Thoracic aorta (tissue), 2 donors: Measurements from ENCODE around the gene GPR89A. TPM values are rescaled to one million over a fixed set of nuclear protein-coding genes. Genes with fewer than 3 reads are reported as not detected.

Source experiments
- ATAC-seq: fragments of 150-250 bp; one replicate; pipeline ENCODE4 v1.8.0; 2017; ENCODE audit warnings: low read depth; ENCODE audit not compliant: insufficient number of reproducible peaks, low FRiP score
- DNase-seq: peaks from one replicate; pipeline ENCODE4 v3.0.0-alpha.2; 2020; ENCODE audit warnings: low spot score
- H3K27ac ChIP-seq, 2 donors: fragments of 200-600 bp; sonication (generic); 1 replicate in 1 of 2; 2 replicates in 1 of 2; pipeline ENCODE4 v1.5.1; 2016; ENCODE audit warnings: mild to moderate bottlenecking in 2 of 2, moderate library complexity in 2 of 2
- H3K27me3 ChIP-seq: fragments of 200-600 bp; sonication (generic); replicated peaks from 2 replicates; pipeline ENCODE4 v1.6.0; 2016; ENCODE audit warnings: mild to moderate bottlenecking; ENCODE audit not compliant: insufficient read depth
- H3K36me3 ChIP-seq: fragments of 200-600 bp; sonication (generic); one replicate; pipeline ENCODE4 v1.5.1; 2016
- H3K4me1 ChIP-seq, 2 donors: fragments of 200-600 bp; sonication (generic); 1 replicate in 1 of 2; 2 replicates in 1 of 2; pipeline versions ENCODE4 v1.5.1 to v1.6.0; 2016; ENCODE audit warnings: low read depth in 2 of 2, mild to moderate bottlenecking in 1 of 2; ENCODE audit not compliant: control insufficient read depth in 1 of 2
- H3K4me3 ChIP-seq: fragments of 200-600 bp; sonication (generic); 2 replicates; pipeline ENCODE4 v1.5.1; 2016; ENCODE audit warnings: mild to moderate bottlenecking
- H3K9me3 ChIP-seq: fragments of 200-600 bp; sonication (generic); 2 replicates; pipeline ENCODE4 v1.5.1; 2016
- CTCF ChIP-seq: fragments of 200-600 bp; sonication (generic); IDR thresholded peaks from one replicate; pipeline ENCODE4 v1.5.1; 2019; ENCODE audit warnings: antibody characterized with exemption
- total RNA-seq, 2 donors: library from RNA; depleted of rRNA; stranded (reverse); fragments of >200 nt; gene quantifications; one replicate each; pipeline versions ENCODE4 v1.1.0 to v1.2.3, GENCODE V29; 2016

The GPR89A gene
- total RNA-seq, 2 donors from 2014 or later: 13.8 to 59.2 TPM

- ATAC-seq (no peak), DNase-seq (no peak)
- no peaks in the 10 kb centered on the region for H3K27me3 ChIP-seq
- H3K4me1 ChIP-seq: no peaks in the 10 kb centered on the region
- no peak overlapping the region for H3K27ac ChIP-seq
- no peaks in the 10 kb centered on the region for H3K9me3 ChIP-seq
- no peak overlapping the region for H3K4me3 ChIP-seq
- TF ChIP-seq CTCF: no peak
- H3K36me3 ChIP-seq: no peaks in the 10 kb centered on the region
Measured at GRCh38 chr1:145705622-145706021, 97.8 kb downstream of the GPR89A start.

GRCh38 chr1:145706086-145706664, 98.4 kb downstream of the GPR89A start:
- Histone ChIP-seq H3K27me3 (no peaks in the 10 kb centered on the region), H3K9me3 (no peaks in the 10 kb centered on the region), H3K36me3 (no peaks in the 10 kb centered on the region), H3K4me1 (no peaks in the 10 kb centered on the region), H3K4me3 (no peak overlapping the region), H3K27ac (no peak overlapping the region)
- DNase-seq: no peak
- no peak for TF ChIP-seq CTCF
- ATAC-seq: no peak

- ATAC-seq (no peak), DNase-seq (no peak)
- Histone ChIP-seq H3K4me3 (no peak within 1 kb of the TSS), H3K27me3 (no peaks in the 10 kb centered on the region), H3K27ac (no peak within 1 kb of the TSS), H3K36me3 (no peaks in the 10 kb centered on the region), H3K9me3 (no peaks in the 10 kb centered on the region), H3K4me1 (no peaks in the 10 kb centered on the region)
- no peak for TF ChIP-seq CTCF
Measured at GRCh38 chr1:145707183-145707867, 99.5 kb downstream of the GPR89A start, which contains the start of gene PDZK1. Gene PDZK1, minus strand, starts transcription at chr1:145707368. Its CDS starts 19,347 bp downstream, at chr1:145688021.

- ATAC-seq: no peak
- no peaks in the 10 kb centered on the region for H3K27me3 ChIP-seq
- H3K4me3 ChIP-seq: no peak overlapping the region
- H3K4me1 ChIP-seq: no peaks in the 10 kb centered on the region
- no peaks in the 10 kb centered on the region for H3K36me3 ChIP-seq
- no peak for TF ChIP-seq CTCF
- H3K27ac ChIP-seq: no peak overlapping the region
- H3K9me3 ChIP-seq: no peaks in the 10 kb centered on the region
- no peak for DNase-seq
Measured at GRCh38 chr1:145708063-145708462, 100.3 kb downstream of the GPR89A start.

- TF ChIP-seq CTCF: no peak
- ATAC-seq (no peak), DNase-seq (no peak)
- H3K36me3 ChIP-seq: no peaks in the 10 kb centered on the region
- no peaks in the 10 kb centered on the region for H3K9me3 ChIP-seq
- no peaks in the 10 kb centered on the region for H3K4me1 ChIP-seq
- no peak overlapping the region for H3K4me3 ChIP-seq
- H3K27me3 ChIP-seq: no peaks in the 10 kb centered on the region
- no peak overlapping the region for H3K27ac ChIP-seq
Measured at GRCh38 chr1:145710291-145711027, 102.7 kb downstream of the GPR89A start.
